Stimulated activated CD4-positive, alpha-beta T cell treated with anti-CD3 and anti-CD28 coated beads, TNF-alpha, amount 100 ng/mL, for 48 hours (primary cell): ENCODE results near the gene NUMA1.

Source experiments
- DNase-seq, 3 donors: peaks; one replicate each; pipeline ENCODE4 v3.0.0-alpha.2; 2020; ENCODE audit warnings: low read depth in 3 of 3

Gene NUMA1

GRCh38 chr11:72100462-72100861 is 20.1 kb upstream of the NUMA1 start:
- no peak for DNase-seq

GRCh38 chr11:72100009-72100408 is 19.7 kb upstream of the NUMA1 start:
- no peak for DNase-seq

GRCh38 chr11:72098741-72099140 is 18.4 kb upstream of the NUMA1 start:
- DNase-seq = no peak

- peak in 2 of 3 donors; percentile 38 to 39 for DNase-seq
Measured at GRCh38 chr11:72091292-72091691, 10.9 kb upstream of the NUMA1 start.

GRCh38 chr11:72088076-72088808 is 7.9 kb upstream of the NUMA1 start:
- no peak for DNase-seq

- DNase-seq = no peak
Measured at GRCh38 chr11:72085621-72086351, 5.4 kb upstream of the NUMA1 start.

GRCh38 chr11:72084965-72085364 is 4.6 kb upstream of the NUMA1 start:
- no peak for DNase-seq

GRCh38 chr11:72084076-72084475 is 3.7 kb upstream of the NUMA1 start:
- no peak for DNase-seq

- no peak for DNase-seq
Measured at GRCh38 chr11:72083414-72083813, 3.1 kb upstream of the NUMA1 start.

GRCh38 chr11:72081821-72082453 is 1.6 kb upstream of the NUMA1 start:
- DNase-seq = no peak

GRCh38 chr11:72081184-72081644 is 872 bp upstream of the NUMA1 start:
- DNase-seq = no peak

GRCh38 chr11:72079819-72080325 is 470 bp downstream of the NUMA1 start:
- DNase-seq = no peak

GRCh38 chr11:72078477-72078876 is 1.9 kb downstream of the NUMA1 start:
- DNase-seq = no peak

- no peak for DNase-seq
Measured at GRCh38 chr11:72075756-72076155, 4.6 kb downstream of the NUMA1 start.

- no peak for DNase-seq
Measured at GRCh38 chr11:72075109-72075508, 5.2 kb downstream of the NUMA1 start.

GRCh38 chr11:72072348-72072747 is 8.0 kb downstream of the NUMA1 start:
- no peak for DNase-seq

- DNase-seq = no peak
Measured at GRCh38 chr11:72070491-72070890, 9.9 kb downstream of the NUMA1 start.

- DNase-seq = no peak
Measured at GRCh38 chr11:72069787-72070251, 10.5 kb downstream of the NUMA1 start.

- no peak for DNase-seq
Measured at GRCh38 chr11:72069200-72069599, 11.1 kb downstream of the NUMA1 start.

- no peak for DNase-seq
Measured at GRCh38 chr11:72067676-72068075, 12.7 kb downstream of the NUMA1 start.

GRCh38 chr11:72067266-72067665 is 13.1 kb downstream of the NUMA1 start:
- DNase-seq = no peak

GRCh38 chr11:72066855-72067254 is 13.5 kb downstream of the NUMA1 start:
- DNase-seq = no peak
